Measurements from ENCODE around the gene CCDC179.

Gene CCDC179

GRCh38 chr11:22832315-22833015, 27.8 kb downstream of the CCDC179 start:
- H3K4me3 Mint-ChIP-seq, result no peak overlapping the region
- H3K27me3 Mint-ChIP-seq, result no peaks in the 10 kb centered on the region
- H3K4me1 Mint-ChIP-seq (ENCODE audit: low read depth), result peaks cover 13% of the 10 kb centered on the region
- DNase-seq, result no peak
- H3K9me3 Mint-ChIP-seq, result no peaks in the 10 kb centered on the region
- H3K27ac Mint-ChIP-seq, result no peak overlapping the region
- H3K36me3 Mint-ChIP-seq (ENCODE audit: low read depth), result peaks cover 11% of the 10 kb centered on the region

- Mint-ChIP-seq H3K4me3 (peak overlapping the region; percentile 91), H3K27ac (peak overlapping the region; percentile 63), H3K27me3 (no peaks in the 10 kb centered on the region), H3K36me3 (ENCODE audit: low read depth) (peaks cover 28% of the 10 kb centered on the region), H3K9me3 (no peaks in the 10 kb centered on the region), H3K4me1 (ENCODE audit: low read depth) (peaks cover 14% of the 10 kb centered on the region)
- no peak for DNase-seq
Observed at GRCh38 chr11:22830082-22830414, 30.2 kb downstream of the CCDC179 start.

- H3K27me3 Mint-ChIP-seq, result no peaks in the 10 kb centered on the region
Observed at GRCh38 chr11:22829231-22830081, 30.8 kb downstream of the CCDC179 start, which contains the start of gene SVIP. Gene SVIP, minus strand, starts transcription at chr11:22829801. Its CDS starts 53 bp downstream, at chr11:22829748.

GRCh38 chr11:22828373-22828772, 31.9 kb downstream of the CCDC179 start:
- Mint-ChIP-seq H3K4me1 (ENCODE audit: low read depth) (peaks cover 14% of the 10 kb centered on the region), H3K27ac (peak overlapping the region; percentile 47), H3K9me3 (no peaks in the 10 kb centered on the region), H3K36me3 (ENCODE audit: low read depth) (peaks cover 43% of the 10 kb centered on the region), H3K27me3 (no peaks in the 10 kb centered on the region), H3K4me3 (peak overlapping the region; percentile 91)
- DNase-seq, result no peak

More at GRCh38 chr11:22829231-22830081, 30.8 kb downstream of the CCDC179 start, which contains the start of gene SVIP:
- DNase-seq, result peak; percentile 95
- H3K4me1 Mint-ChIP-seq (ENCODE audit: low read depth), result peaks cover 14% of the 10 kb centered on the region
- no peaks in the 10 kb centered on the region for H3K9me3 Mint-ChIP-seq
- H3K36me3 Mint-ChIP-seq (ENCODE audit: low read depth), result peaks cover 34% of the 10 kb centered on the region
- H3K4me3 Mint-ChIP-seq, result peak within 1 kb of the TSS; percentile 91
- peak within 1 kb of the TSS; percentile 93 for H3K27ac Mint-ChIP-seq

GRCh38 chr11:22822203-22822602, 38.1 kb downstream of the CCDC179 start:
- peaks cover 1% of the 10 kb centered on the region for H3K4me1 Mint-ChIP-seq (ENCODE audit: low read depth)
- no peaks in the 10 kb centered on the region for H3K27me3 Mint-ChIP-seq
- no peak overlapping the region for H3K27ac Mint-ChIP-seq
- DNase-seq, result no peak
- no peak overlapping the region for H3K4me3 Mint-ChIP-seq
- H3K9me3 Mint-ChIP-seq, result peaks cover 11% of the 10 kb centered on the region
- H3K36me3 Mint-ChIP-seq (ENCODE audit: low read depth), result peaks cover 91% of the 10 kb centered on the region

- Mint-ChIP-seq H3K4me1 (ENCODE audit: low read depth) (no peaks in the 10 kb centered on the region), H3K9me3 (peaks cover 8% of the 10 kb centered on the region), H3K4me3 (no peak overlapping the region), H3K36me3 (ENCODE audit: low read depth) (peaks cover 6% of the 10 kb centered on the region), H3K27ac (no peak overlapping the region), H3K27me3 (peaks cover 4% of the 10 kb centered on the region)
- no peak for DNase-seq
Observed at GRCh38 chr11:22809893-22810292, 50.4 kb downstream of the CCDC179 start.

GRCh38 chr11:22808571-22809197, 51.6 kb downstream of the CCDC179 start:
- Mint-ChIP-seq H3K27ac (no peak overlapping the region), H3K27me3 (peaks cover 4% of the 10 kb centered on the region), H3K36me3 (ENCODE audit: low read depth) (peaks cover 6% of the 10 kb centered on the region), H3K9me3 (peaks cover 8% of the 10 kb centered on the region), H3K4me3 (no peak overlapping the region), H3K4me1 (ENCODE audit: low read depth) (no peaks in the 10 kb centered on the region)
- no peak for DNase-seq

- Mint-ChIP-seq H3K36me3 (ENCODE audit: low read depth) (peaks cover 6% of the 10 kb centered on the region), H3K4me3 (no peak overlapping the region), H3K4me1 (ENCODE audit: low read depth) (no peaks in the 10 kb centered on the region), H3K27me3 (peaks cover 4% of the 10 kb centered on the region), H3K9me3 (peaks cover 8% of the 10 kb centered on the region), H3K27ac (no peak overlapping the region)
- DNase-seq, result no peak
Observed at GRCh38 chr11:22807855-22808570, 52.3 kb downstream of the CCDC179 start.

- DNase-seq, result no peak
- no peaks in the 10 kb centered on the region for H3K4me1 Mint-ChIP-seq (ENCODE audit: low read depth)
- H3K36me3 Mint-ChIP-seq (ENCODE audit: low read depth), result peaks cover 6% of the 10 kb centered on the region
- peaks cover 5% of the 10 kb centered on the region for H3K27me3 Mint-ChIP-seq
- no peak overlapping the region for H3K4me3 Mint-ChIP-seq
- peaks cover 8% of the 10 kb centered on the region for H3K9me3 Mint-ChIP-seq
- H3K27ac Mint-ChIP-seq, result no peak overlapping the region
Observed at GRCh38 chr11:22807391-22807790, 52.9 kb downstream of the CCDC179 start.

- Mint-ChIP-seq H3K4me3 (no peak overlapping the region), H3K27ac (no peak overlapping the region), H3K9me3 (no peaks in the 10 kb centered on the region), H3K4me1 (ENCODE audit: low read depth) (no peaks in the 10 kb centered on the region), H3K36me3 (ENCODE audit: low read depth) (no peaks in the 10 kb centered on the region), H3K27me3 (peaks cover 10% of the 10 kb centered on the region)
- no peak for DNase-seq
Observed at GRCh38 chr11:22802861-22803260, 57.4 kb downstream of the CCDC179 start.

- H3K27ac Mint-ChIP-seq, result no peak overlapping the region
Observed at GRCh38 chr11:22800482-22800881, 59.8 kb downstream of the CCDC179 start.

GRCh38 chr11:22798901-22799300, 61.4 kb downstream of the CCDC179 start:
- Mint-ChIP-seq H3K27ac (no peak overlapping the region), H3K27me3 (peaks cover 7% of the 10 kb centered on the region), H3K9me3 (no peaks in the 10 kb centered on the region), H3K4me3 (no peak overlapping the region), H3K36me3 (ENCODE audit: low read depth) (no peaks in the 10 kb centered on the region), H3K4me1 (ENCODE audit: low read depth) (no peaks in the 10 kb centered on the region)
- DNase-seq, result no peak

More at GRCh38 chr11:22800482-22800881, 59.8 kb downstream of the CCDC179 start:
- peaks cover 7% of the 10 kb centered on the region for H3K27me3 Mint-ChIP-seq
- H3K9me3 Mint-ChIP-seq, result no peaks in the 10 kb centered on the region
- no peaks in the 10 kb centered on the region for H3K4me1 Mint-ChIP-seq (ENCODE audit: low read depth)
- no peak for DNase-seq
- no peak overlapping the region for H3K4me3 Mint-ChIP-seq
- H3K36me3 Mint-ChIP-seq (ENCODE audit: low read depth), result no peaks in the 10 kb centered on the region

GRCh38 chr11:22797047-22797446, 63.2 kb downstream of the CCDC179 start:
- H3K27me3 Mint-ChIP-seq, result peaks cover 4% of the 10 kb centered on the region
- H3K36me3 Mint-ChIP-seq (ENCODE audit: low read depth), result no peaks in the 10 kb centered on the region
- no peak for DNase-seq
- no peak overlapping the region for H3K27ac Mint-ChIP-seq
- no peaks in the 10 kb centered on the region for H3K9me3 Mint-ChIP-seq
- H3K4me3 Mint-ChIP-seq, result no peak overlapping the region
- no peaks in the 10 kb centered on the region for H3K4me1 Mint-ChIP-seq (ENCODE audit: low read depth)
